ENCODE data around the gene IKZF2.

GRCh38 chr2:212956665-212957607, 194.5 kb downstream of the IKZF2 start:
- TF ChIP-seq, protein P1, sequence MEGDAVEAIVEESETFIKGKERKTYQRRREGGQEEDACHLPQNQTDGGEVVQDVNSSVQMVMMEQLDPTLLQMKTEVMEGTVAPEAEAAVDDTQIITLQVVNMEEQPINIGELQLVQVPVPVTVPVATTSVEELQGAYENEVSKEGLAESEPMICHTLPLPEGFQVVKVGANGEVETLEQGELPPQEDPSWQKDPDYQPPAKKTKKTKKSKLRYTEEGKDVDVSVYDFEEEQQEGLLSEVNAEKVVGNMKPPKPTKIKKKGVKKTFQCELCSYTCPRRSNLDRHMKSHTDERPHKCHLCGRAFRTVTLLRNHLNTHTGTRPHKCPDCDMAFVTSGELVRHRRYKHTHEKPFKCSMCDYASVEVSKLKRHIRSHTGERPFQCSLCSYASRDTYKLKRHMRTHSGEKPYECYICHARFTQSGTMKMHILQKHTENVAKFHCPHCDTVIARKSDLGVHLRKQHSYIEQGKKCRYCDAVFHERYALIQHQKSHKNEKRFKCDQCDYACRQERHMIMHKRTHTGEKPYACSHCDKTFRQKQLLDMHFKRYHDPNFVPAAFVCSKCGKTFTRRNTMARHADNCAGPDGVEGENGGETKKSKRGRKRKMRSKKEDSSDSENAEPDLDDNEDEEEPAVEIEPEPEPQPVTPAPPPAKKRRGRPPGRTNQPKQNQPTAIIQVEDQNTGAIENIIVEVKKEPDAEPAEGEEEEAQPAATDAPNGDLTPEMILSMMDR (IDR thresholded peaks at IDR 0.05; ENCODE audit: low read depth, low read length) = no peak
- no peak for TF ChIP-seq POLR2A (IDR thresholded peaks at IDR 0.05; ENCODE audit: extremely low read depth, insufficient read length)
